Mucosa of rectum (tissue), 2 donors: Measurements from ENCODE around the gene ZNF639.
"Not testable (repeated sequence)": the region's sequence is repeated elsewhere in the genome, so short reads cannot be mapped to it uniquely, and the experiment has no call there.

ENCODE experiments used
- H3K27ac ChIP-seq, 2 donors: one replicate each; pipeline ENCODE4 v1.7.0; 2013; ENCODE audit warnings: inconsistent platforms in 2 of 2, low read depth in 2 of 2, low read length in 2 of 2
- H3K27me3 ChIP-seq, 2 donors: one replicate each; pipeline ENCODE4 v1.7.0; 2013; ENCODE audit warnings: low read length in 2 of 2; ENCODE audit not compliant: control insufficient read depth in 2 of 2, insufficient read depth in 2 of 2
- H3K36me3 ChIP-seq, 2 donors: one replicate each; pipeline ENCODE4 v1.7.0; 2013; ENCODE audit warnings: low read length in 2 of 2; ENCODE audit not compliant: control insufficient read depth in 2 of 2, insufficient read depth in 2 of 2
- H3K4me1 ChIP-seq, 2 donors: one replicate each; pipeline ENCODE4 v1.7.0; 2013; ENCODE audit warnings: low read length in 2 of 2, mild to moderate bottlenecking in 1 of 2; ENCODE audit not compliant: control insufficient read depth in 2 of 2, insufficient read depth in 2 of 2
- H3K4me3 ChIP-seq, 2 donors: one replicate each; pipeline ENCODE4 v1.7.0; 2013; ENCODE audit warnings: low read length in 2 of 2
- H3K9ac ChIP-seq, 2 donors: one replicate each; pipeline ENCODE4 v1.7.0; 2013; ENCODE audit warnings: low read length in 2 of 2, low read depth in 1 of 2, mild to moderate bottlenecking in 1 of 2
- H3K9me3 ChIP-seq, 2 donors: one replicate each; pipeline ENCODE4 v1.7.0; 2013; ENCODE audit warnings: low read length in 2 of 2; ENCODE audit not compliant: control insufficient read depth in 2 of 2
- donor health status: healthy.
- donor health status: Normal muscosa, but diverticular disease.

ZNF639 gene, protein sequence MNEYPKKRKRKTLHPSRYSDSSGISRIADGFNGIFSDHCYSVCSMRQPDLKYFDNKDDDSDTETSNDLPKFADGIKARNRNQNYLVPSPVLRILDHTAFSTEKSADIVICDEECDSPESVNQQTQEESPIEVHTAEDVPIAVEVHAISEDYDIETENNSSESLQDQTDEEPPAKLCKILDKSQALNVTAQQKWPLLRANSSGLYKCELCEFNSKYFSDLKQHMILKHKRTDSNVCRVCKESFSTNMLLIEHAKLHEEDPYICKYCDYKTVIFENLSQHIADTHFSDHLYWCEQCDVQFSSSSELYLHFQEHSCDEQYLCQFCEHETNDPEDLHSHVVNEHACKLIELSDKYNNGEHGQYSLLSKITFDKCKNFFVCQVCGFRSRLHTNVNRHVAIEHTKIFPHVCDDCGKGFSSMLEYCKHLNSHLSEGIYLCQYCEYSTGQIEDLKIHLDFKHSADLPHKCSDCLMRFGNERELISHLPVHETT

DNA sequence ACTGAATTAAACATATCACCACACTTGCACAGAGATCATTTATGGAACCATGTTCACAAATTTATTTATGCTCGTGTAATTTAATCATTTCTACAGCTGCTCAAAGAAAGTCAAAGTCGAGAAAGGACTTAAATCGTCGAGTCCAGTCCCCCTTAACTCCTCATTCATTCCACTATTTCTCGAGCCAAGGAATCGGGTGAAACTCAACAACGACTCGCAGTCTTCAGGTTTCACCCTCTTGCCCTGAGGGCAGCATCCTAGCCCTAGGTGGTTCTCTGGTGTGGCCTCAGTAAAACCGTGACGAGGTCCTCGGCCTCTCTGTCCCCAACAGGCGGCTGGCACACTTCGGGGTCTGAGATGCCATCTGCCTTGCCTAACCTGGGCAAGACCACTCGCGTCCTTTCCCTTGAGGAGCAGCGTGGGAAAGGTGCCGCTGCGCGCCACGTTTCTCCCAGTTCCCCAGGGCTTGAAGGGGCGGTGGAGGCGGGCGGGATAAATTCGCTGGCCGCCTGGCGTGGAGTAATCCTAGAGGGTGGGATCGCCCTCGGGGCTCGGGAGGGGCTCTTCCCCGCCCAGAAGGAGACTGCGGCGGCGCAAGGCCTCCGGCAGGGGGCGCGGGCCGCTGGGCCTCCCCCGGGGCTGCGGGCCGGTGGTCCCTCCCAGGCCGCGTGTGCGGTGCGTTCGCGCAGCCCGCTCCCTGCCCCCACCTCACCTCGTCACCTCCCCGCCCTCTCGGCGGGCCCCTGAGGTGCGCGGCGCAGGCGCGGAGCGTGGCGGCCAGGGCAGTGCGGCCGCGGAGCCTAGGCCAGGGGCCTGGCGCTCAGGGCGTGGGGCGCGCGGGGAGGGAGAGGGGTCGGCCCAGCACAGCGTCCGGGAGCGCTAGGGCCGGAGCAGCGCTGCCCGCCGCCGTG, at the start of gene ZNF639:
TSS of gene ZNF639 (plus strand) at position 746 of the 911 bp plus-strand sequence. CDS start 5,263 bp downstream, outside the sequence.
- H3K9ac ChIP-seq: peak within 1 kb of the TSS; percentile 86 to 95
- H3K9me3 ChIP-seq: no peaks in the 10 kb centered on the region
- peak within 1 kb of the TSS; percentile 90 to 91 for H3K4me3 ChIP-seq
- no peaks in the 10 kb centered on the region for H3K36me3 ChIP-seq
- peak within 1 kb of the TSS; percentile 90 for H3K27ac ChIP-seq
- no peaks in the 10 kb centered on the region for H3K27me3 ChIP-seq
- peaks cover 14 to 15% of the 10 kb centered on the region in 2 donors for H3K4me1 ChIP-seq

DNA sequence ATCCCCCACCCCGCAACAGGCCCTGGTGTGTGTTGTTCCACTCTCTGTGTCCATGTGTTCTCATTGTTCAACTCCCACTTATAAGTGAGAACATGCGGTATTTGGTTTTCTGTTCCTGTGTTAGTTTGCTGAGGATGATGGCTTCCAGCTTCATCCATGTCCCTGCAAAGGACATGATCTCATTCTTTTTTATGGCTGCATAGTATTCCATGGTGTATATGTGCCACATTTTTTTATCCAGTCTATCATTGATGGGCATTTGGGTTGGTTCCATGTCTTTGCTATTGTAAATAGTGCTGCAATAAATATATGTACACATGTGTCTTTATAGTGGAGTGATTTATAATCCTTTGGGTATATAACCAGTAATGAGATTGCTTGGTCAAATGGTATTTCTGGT, 48.4 kb upstream of the ZNF639 start:
- not testable (repeated sequence) for H3K4me3 ChIP-seq, H3K9ac ChIP-seq, H3K27me3 ChIP-seq, H3K4me1 ChIP-seq, H3K36me3 ChIP-seq, H3K9me3 ChIP-seq, H3K27ac ChIP-seq

DNA sequence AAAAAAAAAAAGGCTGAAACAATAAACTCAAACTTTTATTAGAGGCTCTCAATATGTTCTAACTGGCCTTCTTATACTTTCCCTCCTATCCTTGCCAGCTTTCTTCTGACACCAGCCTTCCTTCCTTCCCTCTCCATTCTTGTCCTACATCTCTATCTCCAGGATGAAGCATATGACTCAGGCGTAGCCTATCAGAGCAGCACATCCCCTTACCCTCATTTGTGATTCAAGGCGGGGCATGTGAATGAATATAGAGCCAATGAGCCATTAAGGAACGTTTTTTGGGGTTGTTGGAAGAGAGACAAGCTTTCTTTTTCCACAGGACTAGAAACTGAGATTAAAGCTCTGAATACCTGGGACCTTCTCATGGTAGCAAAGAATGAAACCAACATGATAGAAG, 46.8 kb upstream of the ZNF639 start:
- Histone ChIP-seq H3K9ac (no peak overlapping the region), H3K27ac (no peak overlapping the region), H3K4me1 (no peaks in the 10 kb centered on the region), H3K27me3 (no peaks in the 10 kb centered on the region), H3K9me3 (no peaks in the 10 kb centered on the region), H3K4me3 (no peak overlapping the region), H3K36me3 (no peaks in the 10 kb centered on the region)

DNA sequence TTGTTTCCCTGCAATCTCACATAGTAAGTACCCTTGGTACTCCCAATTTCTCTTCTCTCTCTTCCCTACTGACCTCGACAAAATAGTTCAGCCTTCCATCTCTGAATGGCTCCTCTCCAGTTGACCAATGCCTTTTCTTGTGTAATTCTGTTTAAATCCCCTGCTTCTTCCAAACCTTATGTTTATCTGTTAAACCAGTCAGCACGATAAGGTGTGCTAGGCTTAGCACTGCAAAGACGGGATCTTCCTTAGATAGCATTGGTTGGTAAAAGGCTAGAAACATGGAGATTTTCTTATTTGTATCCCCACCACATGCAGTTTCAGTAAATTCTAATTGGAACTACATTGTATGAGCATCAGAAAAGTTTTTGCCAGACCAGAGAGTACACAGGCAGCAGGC, 46.1 kb upstream of the ZNF639 start:
- Histone ChIP-seq H3K27me3 (no peaks in the 10 kb centered on the region), H3K4me1 (no peaks in the 10 kb centered on the region), H3K4me3 (no peak overlapping the region)

DNA sequence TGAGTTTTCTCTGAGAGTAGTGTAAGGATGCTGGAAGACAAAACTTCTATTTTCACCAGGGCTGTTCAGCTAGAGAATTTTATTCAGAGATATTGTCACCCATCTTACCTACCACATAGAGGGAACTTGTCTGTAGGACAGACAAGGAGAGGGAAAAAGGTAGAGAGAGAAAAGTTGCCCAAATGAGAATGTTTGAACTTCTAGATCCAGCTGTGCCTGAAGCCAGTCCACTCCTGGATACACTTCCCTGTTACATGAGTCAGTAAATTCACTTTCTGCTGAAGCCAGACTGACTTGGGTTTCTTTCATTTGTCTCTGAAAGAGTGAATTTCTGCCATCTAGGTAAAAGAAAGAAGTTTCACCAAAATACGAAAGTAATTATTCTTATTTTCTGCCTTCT, 44.7 kb upstream of the ZNF639 start:
- H3K9me3 ChIP-seq: no peaks in the 10 kb centered on the region
- H3K36me3 ChIP-seq: no peaks in the 10 kb centered on the region
- no peak overlapping the region for H3K27ac ChIP-seq
- no peaks in the 10 kb centered on the region for H3K4me1 ChIP-seq
- H3K4me3 ChIP-seq: no peak overlapping the region
- no peaks in the 10 kb centered on the region for H3K27me3 ChIP-seq
- H3K9ac ChIP-seq: no peak overlapping the region

More for the DNA sequence above, 46.1 kb upstream of the ZNF639 start:
- H3K9me3 ChIP-seq: no peaks in the 10 kb centered on the region
- H3K9ac ChIP-seq: no peak overlapping the region
- no peaks in the 10 kb centered on the region for H3K36me3 ChIP-seq
- no peak overlapping the region for H3K27ac ChIP-seq

DNA sequence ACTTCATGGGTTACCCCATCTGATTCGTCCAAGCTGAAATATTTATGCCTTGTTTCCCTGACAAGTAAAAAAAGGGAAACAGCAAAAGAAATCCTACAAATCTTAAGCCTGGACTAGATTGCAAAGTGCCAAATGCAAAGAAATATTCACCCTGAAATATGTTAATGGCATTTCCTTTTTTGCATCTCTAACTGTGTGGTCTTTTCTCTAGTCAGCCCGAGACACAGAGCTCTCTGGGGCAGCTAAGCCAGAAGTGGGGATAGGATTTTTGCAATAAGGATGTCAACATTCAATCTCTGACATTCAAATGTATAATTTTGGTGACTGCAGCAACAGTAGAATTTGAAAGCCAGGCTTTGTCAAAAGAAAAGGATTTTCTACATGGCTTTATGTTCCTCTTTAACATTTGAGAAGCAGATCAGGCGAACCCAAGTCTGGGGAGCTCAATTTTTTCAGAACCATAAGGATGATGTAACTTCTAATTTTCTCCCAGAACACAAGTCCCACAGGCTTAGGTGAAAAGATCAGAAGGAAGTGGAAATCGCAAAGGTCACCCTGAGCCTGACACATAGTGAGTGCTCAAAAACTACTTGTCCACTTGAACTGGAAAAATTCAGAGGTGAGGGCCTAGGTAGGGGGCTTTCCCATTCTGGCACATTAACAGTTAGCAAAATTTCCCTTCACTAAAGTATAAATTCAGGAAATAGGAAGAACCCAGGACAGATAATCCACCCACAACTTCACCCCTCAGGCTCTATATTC, 43.7 kb upstream of the ZNF639 start:
- no peak overlapping the region for H3K4me3 ChIP-seq
- H3K9me3 ChIP-seq: no peaks in the 10 kb centered on the region
- H3K27me3 ChIP-seq: no peaks in the 10 kb centered on the region
- no peak overlapping the region for H3K9ac ChIP-seq
- no peak overlapping the region for H3K27ac ChIP-seq
- no peaks in the 10 kb centered on the region for H3K36me3 ChIP-seq
- H3K4me1 ChIP-seq: no peaks in the 10 kb centered on the region

DNA sequence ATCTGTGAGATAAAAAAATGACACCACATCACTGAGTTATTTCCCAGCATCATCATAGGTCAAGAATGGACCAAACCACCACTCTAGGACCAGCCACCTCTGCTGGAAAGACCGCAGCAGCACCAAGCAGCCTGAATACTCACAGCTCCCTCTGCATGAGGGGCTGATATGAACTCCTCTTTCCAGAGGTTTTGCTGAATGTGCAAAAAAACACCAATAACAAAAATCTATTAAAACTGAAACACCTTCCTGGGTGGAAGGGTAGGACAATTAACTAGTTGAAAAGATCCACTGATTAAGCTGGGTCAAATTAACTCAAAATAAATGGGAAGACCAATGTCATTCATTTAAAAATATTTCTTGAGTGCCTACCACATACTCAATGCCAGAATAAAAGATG, 43.0 kb upstream of the ZNF639 start:
- no peak overlapping the region for H3K4me3 ChIP-seq
- no peaks in the 10 kb centered on the region for H3K27me3 ChIP-seq
- no peaks in the 10 kb centered on the region for H3K9me3 ChIP-seq
- H3K9ac ChIP-seq: no peak overlapping the region
- no peaks in the 10 kb centered on the region for H3K4me1 ChIP-seq
- H3K27ac ChIP-seq: no peak overlapping the region
- no peaks in the 10 kb centered on the region for H3K36me3 ChIP-seq

DNA sequence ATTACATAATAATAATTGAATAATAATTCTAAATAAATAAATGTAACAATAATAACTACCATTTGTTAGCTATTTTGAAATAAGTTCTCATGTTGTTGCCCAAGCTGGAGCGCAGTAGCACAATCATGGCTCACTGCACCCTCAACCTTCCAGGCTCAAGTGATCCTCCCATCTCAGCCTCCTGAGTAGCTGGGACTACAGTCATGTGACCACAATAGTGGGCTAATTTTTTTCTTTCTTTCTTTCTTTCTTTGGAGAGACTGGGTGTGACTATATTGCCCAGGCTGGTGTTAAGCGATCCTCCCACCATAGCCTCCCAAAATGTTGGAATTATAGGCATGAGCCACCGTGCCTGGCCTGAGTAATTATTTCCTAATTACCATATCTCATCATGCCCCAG, 41.0 kb upstream of the ZNF639 start:
- no peaks in the 10 kb centered on the region for H3K9me3 ChIP-seq
- no peaks in the 10 kb centered on the region for H3K4me1 ChIP-seq
- no peaks in the 10 kb centered on the region for H3K36me3 ChIP-seq
- no peak overlapping the region for H3K9ac ChIP-seq
- no peak overlapping the region for H3K27ac ChIP-seq
- H3K27me3 ChIP-seq: no peaks in the 10 kb centered on the region
- H3K4me3 ChIP-seq: no peak overlapping the region

DNA sequence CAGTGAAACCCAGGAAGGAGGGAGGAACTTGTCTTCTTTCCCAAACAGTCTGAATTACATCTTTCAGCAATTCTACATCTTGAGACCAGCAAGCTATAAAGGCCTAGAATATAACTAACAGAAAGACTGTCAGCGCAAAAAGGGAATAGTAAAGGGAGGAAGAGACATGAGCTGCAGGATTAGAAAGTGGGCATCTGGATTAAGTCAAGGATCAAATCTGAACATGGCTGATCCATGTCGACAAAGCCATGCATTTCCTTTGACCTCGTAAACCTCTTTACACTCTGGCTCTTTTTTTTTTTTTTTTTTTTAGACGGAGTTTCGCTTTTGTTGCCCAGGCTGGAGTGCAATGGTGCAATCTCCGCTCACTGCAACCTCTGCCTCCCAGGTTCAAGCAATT, 36.5 kb upstream of the ZNF639 start:
- Histone ChIP-seq H3K27ac (no peak overlapping the region), H3K9ac (no peak overlapping the region), H3K27me3 (no peaks in the 10 kb centered on the region), H3K4me1 (no peaks in the 10 kb centered on the region), H3K4me3 (no peak overlapping the region), H3K36me3 (no peaks in the 10 kb centered on the region), H3K9me3 (no peaks in the 10 kb centered on the region)
